GM04504 (cell line): ENCODE results near the gene TNMD.
"Not testable (repeated sequence)": the region's sequence is repeated elsewhere in the genome, so short reads cannot be mapped to it uniquely, and the experiment has no call there.

ENCODE experiments used
- DNase-seq: peaks from one replicate; pipeline ENCODE4 v3.0.0-alpha.2; 2012; ENCODE audit warnings: low read depth

The TNMD gene

DNA sequence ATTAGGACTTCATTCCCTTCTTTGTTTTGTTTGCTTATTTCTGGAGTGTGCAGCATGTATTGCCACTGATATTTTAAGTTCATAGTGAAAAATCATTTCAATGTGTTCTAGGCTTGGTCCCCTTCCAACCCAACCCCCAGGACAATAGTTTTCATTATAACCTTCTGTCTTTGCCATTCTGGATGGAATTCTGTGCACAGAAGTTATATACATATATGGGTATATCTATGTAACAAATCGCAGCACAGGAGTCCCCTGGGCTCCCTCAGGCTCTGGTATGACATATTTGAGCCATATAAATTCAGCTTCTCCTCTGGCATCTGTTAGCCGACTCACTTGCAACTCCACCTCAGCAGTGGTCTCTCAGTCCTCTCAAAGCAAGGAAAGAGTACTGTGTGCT, at the start of gene TNMD:
TSS of gene TNMD (plus strand) at position 326 of the 400 bp plus-strand sequence. CDS start 83 bp downstream, outside the sequence.
- no peak for DNase-seq

- DNase-seq = not testable (repeated sequence)
Observed at GRCh38 chrX:100565534-100565933, 19.2 kb upstream of the TNMD start.

DNA sequence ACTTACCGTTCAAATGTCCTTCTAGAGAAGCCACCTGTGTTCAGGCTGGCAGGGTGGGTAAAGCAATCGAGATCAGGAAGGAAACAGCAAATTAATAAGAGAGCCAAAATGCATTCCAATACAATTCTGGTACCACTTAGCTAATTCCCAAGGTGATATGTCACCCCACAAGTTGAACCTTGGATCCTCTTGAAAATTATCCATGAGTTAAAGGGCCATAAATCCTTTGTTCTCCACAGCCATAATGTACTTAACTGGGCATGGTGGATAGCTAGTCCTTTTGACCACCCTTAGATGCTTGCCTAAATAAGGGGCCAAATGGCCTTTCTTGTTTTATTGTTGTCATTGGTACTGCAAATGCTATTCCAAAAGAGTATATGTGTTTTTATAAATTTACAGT, 2.0 kb downstream of the TNMD start:
- DNase-seq = no peak

GRCh38 chrX:100587861-100588260, 3.1 kb downstream of the TNMD start:
- no peak for DNase-seq

GRCh38 chrX:100591256-100592051, 6.7 kb downstream of the TNMD start:
- no peak for DNase-seq

DNA sequence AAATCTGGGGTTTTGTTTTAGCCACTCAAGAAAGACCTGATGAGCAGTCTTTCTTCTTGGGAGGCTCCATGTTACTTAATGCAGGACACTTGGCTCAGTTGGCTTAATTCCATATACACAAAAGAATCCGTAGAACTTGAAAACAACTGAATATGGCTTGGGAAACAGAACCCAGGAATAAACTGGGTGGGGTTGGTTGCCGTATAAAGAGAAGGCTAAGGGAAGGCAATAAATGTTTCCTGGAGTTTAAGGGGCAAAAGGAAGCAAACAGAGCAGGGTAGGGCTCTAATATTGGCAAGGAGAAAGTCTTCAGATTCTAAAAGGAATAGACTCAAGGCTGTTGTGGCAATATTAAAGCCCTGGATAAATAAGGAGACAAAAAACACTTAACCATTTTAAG, 8.4 kb downstream of the TNMD start:
- DNase-seq = no peak

DNA sequence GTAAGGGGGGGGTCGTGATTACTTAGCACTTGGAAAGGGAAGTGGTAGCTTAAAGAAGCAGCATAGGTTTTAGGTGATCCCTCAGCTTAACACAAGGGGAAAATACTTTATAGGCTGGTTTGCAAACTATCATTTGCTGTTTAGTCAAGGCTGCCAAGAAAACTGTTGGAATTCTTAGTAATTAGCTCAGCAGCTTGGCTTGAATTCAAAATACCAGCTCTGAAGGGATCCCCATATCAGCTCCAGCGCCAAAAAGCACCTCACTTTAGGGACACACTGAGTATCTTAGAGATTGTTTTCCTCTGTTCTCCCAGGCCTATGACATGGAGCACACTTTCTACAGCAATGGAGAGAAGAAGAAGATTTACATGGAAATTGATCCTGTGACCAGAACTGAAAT, 8.8 kb downstream of the TNMD start:
- DNase-seq = no peak

GRCh38 chrX:100596601-100597000, 11.9 kb downstream of the TNMD start:
- no peak for DNase-seq

GRCh38 chrX:100599456-100599855, 14.7 kb downstream of the TNMD start:
- no peak for DNase-seq

DNA sequence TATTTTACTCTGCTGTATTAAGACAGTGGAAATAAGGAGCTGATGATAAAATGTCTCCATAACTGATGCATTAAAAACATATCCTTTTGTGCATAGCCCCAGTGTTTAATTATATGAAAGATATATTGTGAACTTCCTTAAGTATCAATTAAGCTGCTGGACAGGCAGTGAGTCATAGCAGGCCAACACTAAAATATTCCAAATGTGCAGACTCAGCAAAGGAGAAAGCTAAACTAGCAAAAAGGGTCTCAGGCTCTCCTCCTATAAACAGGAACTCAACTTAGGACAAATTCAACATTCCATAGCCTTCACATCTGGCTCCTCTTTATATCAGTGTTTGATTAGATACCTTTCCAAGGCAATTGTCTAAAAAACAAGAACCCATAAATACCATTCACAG, 15.6 kb downstream of the TNMD start:
- DNase-seq = no peak

GRCh38 chrX:100600758-100601157, 16.0 kb downstream of the TNMD start:
- no peak for DNase-seq

DNA sequence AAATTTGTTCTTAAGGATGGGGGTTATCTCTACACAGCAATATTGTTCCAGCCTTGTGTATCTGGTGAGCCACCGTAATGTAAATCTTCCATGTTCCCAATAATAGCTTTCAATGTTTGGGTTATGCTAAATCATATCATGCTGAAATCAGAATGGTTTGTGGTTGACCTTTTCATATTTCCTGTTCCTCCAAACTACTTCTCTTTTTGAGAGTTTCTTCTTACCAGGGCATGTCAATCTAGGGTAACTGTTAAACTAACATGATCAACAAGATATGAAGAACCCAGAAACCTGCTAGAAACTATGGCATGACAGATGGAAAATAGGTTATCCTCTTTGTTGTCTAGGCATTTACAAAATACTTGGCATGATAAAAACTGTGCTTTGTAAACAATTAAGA, 22.0 kb downstream of the TNMD start:
- no peak for DNase-seq

DNA sequence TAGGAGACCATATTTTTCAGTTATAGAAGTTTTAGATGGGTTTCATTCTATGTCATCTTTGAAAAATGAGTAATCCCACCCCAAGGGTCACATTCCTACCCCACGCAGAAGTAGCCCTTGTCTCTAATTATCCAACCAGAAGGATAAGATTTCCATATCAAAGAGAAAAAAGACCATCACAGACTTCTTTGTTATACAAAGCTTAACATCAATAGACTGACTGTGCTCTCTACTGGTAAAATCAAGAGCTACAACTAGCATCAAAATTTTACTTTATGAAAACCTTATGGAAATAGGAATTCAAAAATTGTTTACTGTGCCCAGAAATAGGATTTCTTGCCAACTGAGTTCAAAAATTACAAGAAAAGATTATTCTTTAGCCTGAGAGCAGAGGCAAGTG, 24.9 kb downstream of the TNMD start:
- DNase-seq = no peak

- DNase-seq = no peak
Observed at GRCh38 chrX:100611951-100612350, 27.2 kb downstream of the TNMD start.

- peak; percentile 35 for DNase-seq
Observed at GRCh38 chrX:100615005-100615404, 30.3 kb downstream of the TNMD start.

GRCh38 chrX:100623001-100623400, 38.3 kb downstream of the TNMD start:
- no peak for DNase-seq

DNA sequence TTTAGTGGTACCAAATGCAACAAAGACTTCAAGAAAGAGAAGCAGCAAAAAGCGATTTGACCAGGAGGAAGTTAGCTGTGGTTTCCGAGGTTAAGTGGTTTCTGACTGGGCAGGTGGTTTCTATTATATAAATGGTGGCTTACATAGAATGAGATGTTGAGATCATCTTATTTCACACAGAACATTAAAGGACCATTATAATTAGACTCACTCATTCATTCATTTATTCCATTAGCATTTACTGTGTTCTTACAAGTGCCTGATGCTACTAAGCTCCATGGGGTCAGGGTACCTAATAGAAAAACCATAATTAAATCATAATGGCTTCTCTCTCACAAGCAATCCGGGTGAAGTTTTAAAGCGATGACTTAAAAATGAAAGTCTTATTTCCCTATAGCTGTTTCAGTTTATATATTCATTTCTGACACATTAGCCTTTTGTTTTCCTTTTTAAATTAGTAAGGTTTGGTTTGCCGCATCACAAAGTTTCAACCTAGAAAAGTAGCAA, 41.3 kb downstream of the TNMD start:
- DNase-seq = no peak

- no peak for DNase-seq
Observed at GRCh38 chrX:100635040-100635439, 50.3 kb downstream of the TNMD start.

DNA sequence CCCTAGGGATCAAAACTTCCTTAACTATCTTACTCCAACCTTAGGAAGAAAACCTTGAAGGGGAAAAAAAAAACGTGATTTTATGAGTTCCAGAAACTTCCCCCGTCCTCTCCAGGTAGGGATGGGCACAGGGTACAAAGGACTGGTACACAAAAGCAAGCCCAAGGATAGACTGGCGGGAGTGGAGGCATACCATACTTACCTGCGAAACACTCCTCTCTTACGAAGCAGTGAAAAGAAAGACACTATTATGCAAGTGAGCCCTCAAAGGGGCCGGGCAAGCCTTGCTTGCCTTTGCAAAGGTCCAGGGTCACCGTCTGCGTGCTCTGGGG, 51.2 kb downstream of the TNMD start:
- DNase-seq = no peak

- DNase-seq = peak; percentile 70
Observed at GRCh38 chrX:100636321-100636991, 51.7 kb downstream of the TNMD start, which contains the start of gene TSPAN6. Gene TSPAN6, minus strand, starts transcription at chrX:100636806. Its CDS starts 112 bp downstream, at chrX:100636694.

- DNase-seq = no peak
Observed at GRCh38 chrX:100642290-100642689, 57.6 kb downstream of the TNMD start.

- no peak for DNase-seq
Observed at GRCh38 chrX:100643212-100643611, 58.5 kb downstream of the TNMD start.
